Endodermal cell (in vitro differentiated cells): ENCODE measurements around the gene CLP1. TPM values are rescaled to one million over a fixed set of nuclear protein-coding genes. Genes with fewer than 3 reads are reported as not detected.

Source experiments
- DNase-seq: peaks from one replicate; pipeline ENCODE4 v3.0.0-alpha.2; 2017
- H3K27ac ChIP-seq: 2 replicates; pipeline ENCODE4 v1.5.1; 2013; ENCODE audit warnings: mild to moderate bottlenecking, low read depth, low read length, moderate library complexity
- H3K27me3 ChIP-seq: 2 replicates; pipeline ENCODE4 v1.6.1; 2013; ENCODE audit warnings: mild to moderate bottlenecking, low read length, moderate library complexity; ENCODE audit not compliant: insufficient read depth, control insufficient read depth, poor library complexity, severe bottlenecking
- H3K36me3 ChIP-seq: 2 replicates; pipeline ENCODE4 v1.7.0; 2013; ENCODE audit warnings: mild to moderate bottlenecking, low read length, moderate library complexity; ENCODE audit not compliant: control insufficient read depth, insufficient read depth
- H3K4me1 ChIP-seq: one replicate; pipeline ENCODE4 v1.7.0; 2013; ENCODE audit warnings: low read length; ENCODE audit not compliant: control insufficient read depth, insufficient read depth
- H3K4me3 ChIP-seq: 2 replicates; pipeline ENCODE4 v1.5.1; 2013; ENCODE audit warnings: mild to moderate bottlenecking, low read length, moderate library complexity
- H3K9ac ChIP-seq: 2 replicates; pipeline ENCODE4 v1.6.1; 2013; ENCODE audit warnings: mild to moderate bottlenecking, low read length, moderate library complexity; ENCODE audit not compliant: poor library complexity, severe bottlenecking; ENCODE audit errors: extremely low read depth
- H3K9me3 ChIP-seq: 2 replicates; pipeline ENCODE4 v1.6.1; 2013; ENCODE audit warnings: mild to moderate bottlenecking, low read length, moderate library complexity; ENCODE audit not compliant: control insufficient read depth
- H3K27ac Mint-ChIP-seq: 2 replicates; pipeline ENCODE4 v1.8.0; 2020; ENCODE audit warnings: mixed read lengths
- H3K27me3 Mint-ChIP-seq: 2 replicates; pipeline ENCODE4 v1.8.0; 2021; ENCODE audit warnings: mild to moderate bottlenecking, mixed read lengths; ENCODE audit not compliant: insufficient read depth
- H3K36me3 Mint-ChIP-seq: 2 replicates; pipeline ENCODE4 v1.8.0; 2020; ENCODE audit warnings: low read depth, mixed read lengths
- H3K4me1 Mint-ChIP-seq: 2 replicates; pipeline ENCODE4 v1.8.0; 2020; ENCODE audit warnings: mixed read lengths
- H3K4me3 Mint-ChIP-seq: 2 replicates; pipeline ENCODE4 v1.8.0; 2020; ENCODE audit warnings: mild to moderate bottlenecking, moderate library complexity, mixed read lengths
- H3K9me3 Mint-ChIP-seq: 2 replicates; pipeline ENCODE4 v1.8.0; 2020; ENCODE audit warnings: mild to moderate bottlenecking, mixed read lengths
- WGBS, 2 experiments: methylation state at CpG; one replicate each; pipeline versions ENCODE4 v1.1.5 to v1.1.7; 2013; ENCODE audit warnings: missing lambda C conversion rate in 2 of 2, mixed read lengths in 1 of 2; ENCODE audit not compliant: insufficient coverage in 1 of 2, insufficient read length in 1 of 2; 5-methylcytosine and 5-hydroxymethylcytosine counted together
- total RNA-seq, 2 donors: library from RNA; stranded (reverse); fragmentation: NEBNext Ultra II Directional in 1 of 2; extraction: Animal tissue kit (Norgen Biotek cat#: 25700) in 1 of 2; gene quantifications; 2 replicates in 1 of 2; 3 replicates in 1 of 2; pipeline ENCODE4 v1.2.1, GENCODE V29; 2021
- TF ChIP-seq, protein P1 (sequence below): fragments of 200-600 bp; sonication (generic); conservative IDR thresholded peaks from 2 replicates; pipeline ENCODE4 v1.5.0; 2021; ENCODE audit warnings: antibody characterized with exemption, mild to moderate bottlenecking

The CLP1 gene
- total RNA-seq, 2 donors from 2014 or later = 23.7 to 25.2 TPM

GRCh38 chr11:57663975-57664374 is 6.4 kb downstream of the CLP1 start:
- Histone ChIP-seq H3K4me3 (no peak overlapping the region), H3K27ac (no peak overlapping the region), H3K9ac (no peak overlapping the region), H3K9me3 (no peaks in the 10 kb centered on the region), H3K4me1 (no peaks in the 10 kb centered on the region), H3K36me3 (peaks cover 25% of the 10 kb centered on the region), H3K27me3 (no peaks in the 10 kb centered on the region)
- Mint-ChIP-seq H3K4me3 (no peak overlapping the region), H3K27ac (no peak overlapping the region), H3K9me3 (no peaks in the 10 kb centered on the region), H3K27me3 (no peaks in the 10 kb centered on the region), H3K36me3 (peaks cover 23% of the 10 kb centered on the region), H3K4me1 (peaks cover 5% of the 10 kb centered on the region)
- TF ChIP-seq, protein P1, sequence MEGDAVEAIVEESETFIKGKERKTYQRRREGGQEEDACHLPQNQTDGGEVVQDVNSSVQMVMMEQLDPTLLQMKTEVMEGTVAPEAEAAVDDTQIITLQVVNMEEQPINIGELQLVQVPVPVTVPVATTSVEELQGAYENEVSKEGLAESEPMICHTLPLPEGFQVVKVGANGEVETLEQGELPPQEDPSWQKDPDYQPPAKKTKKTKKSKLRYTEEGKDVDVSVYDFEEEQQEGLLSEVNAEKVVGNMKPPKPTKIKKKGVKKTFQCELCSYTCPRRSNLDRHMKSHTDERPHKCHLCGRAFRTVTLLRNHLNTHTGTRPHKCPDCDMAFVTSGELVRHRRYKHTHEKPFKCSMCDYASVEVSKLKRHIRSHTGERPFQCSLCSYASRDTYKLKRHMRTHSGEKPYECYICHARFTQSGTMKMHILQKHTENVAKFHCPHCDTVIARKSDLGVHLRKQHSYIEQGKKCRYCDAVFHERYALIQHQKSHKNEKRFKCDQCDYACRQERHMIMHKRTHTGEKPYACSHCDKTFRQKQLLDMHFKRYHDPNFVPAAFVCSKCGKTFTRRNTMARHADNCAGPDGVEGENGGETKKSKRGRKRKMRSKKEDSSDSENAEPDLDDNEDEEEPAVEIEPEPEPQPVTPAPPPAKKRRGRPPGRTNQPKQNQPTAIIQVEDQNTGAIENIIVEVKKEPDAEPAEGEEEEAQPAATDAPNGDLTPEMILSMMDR = no peak
- 81 to 89% methylated on average over 8 to 9 of the region's 9 CpGs for WGBS, 2 experiments
- no peak for DNase-seq

GRCh38 chr11:57667117-57667735 is 9.7 kb downstream of the CLP1 start:
- H3K36me3 ChIP-seq = peaks cover 10% of the 10 kb centered on the region
- H3K4me1 ChIP-seq = no peaks in the 10 kb centered on the region
- Mint-ChIP-seq H3K27me3 (no peaks in the 10 kb centered on the region), H3K4me1 (peaks cover 17% of the 10 kb centered on the region), H3K27ac (peak overlapping the region; percentile 100), H3K4me3 (peak overlapping the region; percentile 94), H3K9me3 (no peaks in the 10 kb centered on the region), H3K36me3 (peaks cover 11% of the 10 kb centered on the region)
- H3K27me3 ChIP-seq = no peaks in the 10 kb centered on the region
- H3K9ac ChIP-seq = peak overlapping the region; percentile 97
- no peaks in the 10 kb centered on the region for H3K9me3 ChIP-seq
- peak overlapping the region; percentile 99 for H3K27ac ChIP-seq
- TF ChIP-seq, protein P1 = peak; percentile 0
- peak overlapping the region; percentile 92 for H3K4me3 ChIP-seq
- DNase-seq = peak; percentile 96
- 0% methylated on average over 10 to 28 of the region's 29 CpGs for WGBS, 2 experiments

DNA sequence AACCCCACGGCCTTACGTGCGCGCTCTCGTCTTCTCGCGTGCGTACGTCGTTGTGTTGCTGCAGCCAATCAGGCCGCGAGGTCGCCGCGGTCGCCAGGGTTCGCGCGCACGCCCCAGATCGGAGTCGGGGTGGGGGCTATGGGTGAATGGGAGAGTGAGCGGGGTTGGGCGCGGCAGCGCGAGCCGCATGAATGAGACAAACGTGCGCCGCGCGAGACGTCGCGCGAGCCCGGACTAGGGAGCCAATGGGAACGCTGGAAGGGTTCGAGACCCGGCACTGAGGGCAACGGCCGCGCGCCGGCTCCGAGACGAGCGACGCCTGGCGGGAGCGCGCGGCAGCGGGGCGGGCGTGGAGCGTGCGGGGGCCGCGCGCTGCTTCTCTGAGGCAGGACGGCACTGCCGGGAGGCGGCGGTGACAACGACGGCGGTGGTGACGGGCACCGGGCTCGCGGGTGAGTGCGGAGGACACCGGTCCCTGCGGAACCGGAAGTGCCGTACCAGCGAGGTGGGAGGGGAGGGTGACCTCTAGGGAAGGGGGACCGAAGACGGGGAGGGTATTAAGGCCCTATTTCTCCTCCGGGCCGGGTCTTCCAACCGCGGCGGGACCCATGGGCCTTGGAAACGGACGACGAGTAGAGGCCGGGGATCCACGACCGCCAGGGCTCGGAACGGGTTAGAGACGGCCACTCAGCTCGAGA is 10.3 kb downstream of the CLP1 start, which contains the start of gene ZDHHC5:
ZDHHC5 (plus strand) TSS at position 379 of the 698 bp plus-strand sequence. CDS start 4,977 bp downstream, outside the sequence.
- H3K9me3 Mint-ChIP-seq = no peaks in the 10 kb centered on the region
- WGBS, 2 experiments = 0% methylated on average over 54 to 96 of the region's 96 CpGs
- H3K4me1 Mint-ChIP-seq = peaks cover 22% of the 10 kb centered on the region
- Histone ChIP-seq H3K9ac (peak within 1 kb of the TSS; percentile 97), H3K36me3 (peaks cover 17% of the 10 kb centered on the region), H3K4me3 (peak within 1 kb of the TSS; percentile 92), H3K4me1 (no peaks in the 10 kb centered on the region), H3K9me3 (no peaks in the 10 kb centered on the region), H3K27me3 (no peaks in the 10 kb centered on the region), H3K27ac (peak within 1 kb of the TSS; percentile 99)
- peak within 1 kb of the TSS; percentile 94 for H3K4me3 Mint-ChIP-seq
- H3K27me3 Mint-ChIP-seq = no peaks in the 10 kb centered on the region
- peaks cover 17% of the 10 kb centered on the region for H3K36me3 Mint-ChIP-seq
- H3K27ac Mint-ChIP-seq = peak within 1 kb of the TSS; percentile 100
- TF ChIP-seq, protein P1 = peak; percentile 65
- peak; percentile 100 for DNase-seq
